ENCODE data around the gene ZNF674.

DNA sequence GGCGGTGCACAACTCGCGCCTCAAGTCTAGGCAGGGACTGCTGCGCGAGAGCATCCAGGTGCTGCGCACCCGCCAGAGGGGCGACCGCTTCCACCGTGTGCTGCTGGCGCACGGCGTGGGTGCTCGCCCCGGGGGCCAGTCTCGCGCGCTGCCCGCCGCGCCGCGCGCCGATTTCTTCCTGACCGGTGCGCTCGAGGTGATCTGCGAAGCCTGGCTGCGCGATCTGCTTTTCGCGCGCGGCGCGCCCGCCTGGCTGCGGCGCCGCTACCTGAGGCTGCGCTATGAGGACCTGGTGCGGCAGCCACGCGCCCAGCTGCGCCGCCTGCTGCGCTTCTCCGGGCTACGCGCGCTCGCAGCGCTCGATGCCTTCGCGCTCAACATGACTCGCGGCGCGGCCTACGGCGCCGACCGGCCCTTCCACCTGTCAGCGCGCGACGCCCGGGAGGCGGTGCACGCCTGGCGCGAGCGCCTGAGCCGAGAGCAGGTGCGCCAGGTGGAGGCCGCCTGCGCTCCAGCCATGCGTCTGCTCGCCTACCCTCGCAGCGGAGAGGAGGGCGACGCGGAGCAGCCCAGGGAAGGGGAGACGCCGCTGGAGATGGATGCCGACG lies 29.7 kb upstream of the ZNF674 start:
- TF ChIP-seq, protein P1, sequence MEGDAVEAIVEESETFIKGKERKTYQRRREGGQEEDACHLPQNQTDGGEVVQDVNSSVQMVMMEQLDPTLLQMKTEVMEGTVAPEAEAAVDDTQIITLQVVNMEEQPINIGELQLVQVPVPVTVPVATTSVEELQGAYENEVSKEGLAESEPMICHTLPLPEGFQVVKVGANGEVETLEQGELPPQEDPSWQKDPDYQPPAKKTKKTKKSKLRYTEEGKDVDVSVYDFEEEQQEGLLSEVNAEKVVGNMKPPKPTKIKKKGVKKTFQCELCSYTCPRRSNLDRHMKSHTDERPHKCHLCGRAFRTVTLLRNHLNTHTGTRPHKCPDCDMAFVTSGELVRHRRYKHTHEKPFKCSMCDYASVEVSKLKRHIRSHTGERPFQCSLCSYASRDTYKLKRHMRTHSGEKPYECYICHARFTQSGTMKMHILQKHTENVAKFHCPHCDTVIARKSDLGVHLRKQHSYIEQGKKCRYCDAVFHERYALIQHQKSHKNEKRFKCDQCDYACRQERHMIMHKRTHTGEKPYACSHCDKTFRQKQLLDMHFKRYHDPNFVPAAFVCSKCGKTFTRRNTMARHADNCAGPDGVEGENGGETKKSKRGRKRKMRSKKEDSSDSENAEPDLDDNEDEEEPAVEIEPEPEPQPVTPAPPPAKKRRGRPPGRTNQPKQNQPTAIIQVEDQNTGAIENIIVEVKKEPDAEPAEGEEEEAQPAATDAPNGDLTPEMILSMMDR (IDR thresholded peaks at IDR 0.05; ENCODE audit: low read length): no peak
- TF ChIP-seq EZH2 (optimal IDR thresholded peaks at IDR 0.05; ENCODE audit: low read depth, low read length): no peak
